MM.1S (cell line): Measurements from ENCODE around the gene HEPACAM.

Source experiments
- DNase-seq: peaks from one replicate; pipeline ENCODE4 v3.0.0-alpha.2; 2015
- H2AFZ ChIP-seq: fragments of 300-600 bp; sonication (generic); 2 replicates; pipeline ENCODE4 v1.6.0; 2016; ENCODE audit warnings: antibody characterized with exemption, low read length
- H3F3A ChIP-seq: fragments of 300-600 bp; sonication (generic); 2 replicates; pipeline ENCODE4 v1.6.1; 2016; ENCODE audit warnings: mild to moderate bottlenecking, antibody characterized with exemption, low read length, moderate library complexity, mixed read lengths; ENCODE audit not compliant: insufficient read depth
- H3K27ac ChIP-seq: fragments of 300-600 bp; sonication (generic); 2 replicates; pipeline ENCODE4 v1.5.1; 2016; ENCODE audit warnings: mild to moderate bottlenecking, low read length
- H3K27me3 ChIP-seq: fragments of 300-600 bp; sonication (generic); replicated peaks from 2 replicates; pipeline ENCODE4 v1.6.0; 2016; ENCODE audit warnings: low read length; ENCODE audit not compliant: insufficient read depth
- H3K36me3 ChIP-seq: fragments of 300-600 bp; sonication (generic); replicated peaks from 2 replicates; pipeline ENCODE4 v1.6.1; 2016; ENCODE audit warnings: mild to moderate bottlenecking, low read length, mixed read lengths; ENCODE audit not compliant: insufficient read depth
- H3K4me1 ChIP-seq: fragments of 300-600 bp; sonication (generic); 2 replicates; pipeline ENCODE4 v1.6.1; 2016; ENCODE audit warnings: low read length, mixed read lengths
- H3K4me2 ChIP-seq: fragments of 300-600 bp; sonication (generic); 2 replicates; pipeline ENCODE4 v1.6.0; 2016; ENCODE audit warnings: low read depth, low read length
- H3K4me3 ChIP-seq: fragments of 300-600 bp; sonication (generic); 2 replicates; pipeline ENCODE4 v1.5.1; 2016; ENCODE audit warnings: low read length, mixed read lengths
- H3K79me2 ChIP-seq: fragments of 300-600 bp; sonication (generic); 2 replicates; pipeline ENCODE4 v1.6.1; 2016; ENCODE audit warnings: mixed run types, low read length, mixed read lengths
- H3K9ac ChIP-seq: fragments of 300-600 bp; sonication (generic); 2 replicates; pipeline ENCODE4 v1.6.1; 2016; ENCODE audit warnings: low read length, mixed read lengths
- H3K9me2 ChIP-seq: fragments of 300-600 bp; sonication (generic); replicated peaks from 2 replicates; pipeline ENCODE4 v1.6.1; 2016; ENCODE audit warnings: mild to moderate bottlenecking, low read length, mixed read lengths; ENCODE audit not compliant: insufficient read depth
- H3K9me3 ChIP-seq: fragments of 300-600 bp; sonication (generic); replicated peaks from 2 replicates; pipeline ENCODE4 v1.6.1; 2016; ENCODE audit warnings: mild to moderate bottlenecking, low read length, mixed read lengths; ENCODE audit not compliant: insufficient read depth
- H4K20me1 ChIP-seq: fragments of 300-600 bp; sonication (generic); 2 replicates; pipeline ENCODE4 v1.6.1; 2016; ENCODE audit warnings: mild to moderate bottlenecking, low read length, moderate library complexity, mixed read lengths; ENCODE audit not compliant: insufficient read depth
- CTCF ChIP-seq: fragments of 300-600 bp; sonication (generic); IDR thresholded peaks from 2 replicates; pipeline ENCODE4 v1.5.1; 2016; ENCODE audit warnings: antibody characterized with exemption, low read length, mixed read lengths
- EZH2 ChIP-seq: fragments of 300-600 bp; sonication (generic); optimal IDR thresholded peaks from 2 replicates; pipeline ENCODE3; 2017; ENCODE audit warnings: low read depth, mild to moderate bottlenecking, antibody characterized with exemption, low read length, mixed read lengths
- EZH2phosphoT487 ChIP-seq: fragments of 300-600 bp; sonication (generic); IDR thresholded peaks from 2 replicates; pipeline ENCODE4 v1.6.1; 2018; ENCODE audit warnings: antibody characterized with exemption, low read length

The HEPACAM gene

GRCh38 chr11:124937336-124937935 is 1.6 kb upstream of the HEPACAM start:
- Histone ChIP-seq H3K4me2 (no peak overlapping the region), H3F3A (no peaks in the 10 kb centered on the region), H4K20me1 (no peaks in the 10 kb centered on the region), H2AFZ (no peak overlapping the region), H3K27ac (no peak overlapping the region), H3K79me2 (no peaks in the 10 kb centered on the region), H3K9ac (no peak overlapping the region), H3K4me1 (no peaks in the 10 kb centered on the region), H3K27me3 (0 out of 2 replicates have a peak, but pooled peaks cover 4% of the 10 kb centered on the region), H3K9me2 (no peaks in the 10 kb centered on the region), H3K9me3 (no peaks in the 10 kb centered on the region), H3K36me3 (no peaks in the 10 kb centered on the region), H3K4me3 (no peak overlapping the region)
- TF ChIP-seq EZH2phosphoT487: no peak
- no peak for TF ChIP-seq EZH2
- no peak for TF ChIP-seq CTCF
- DNase-seq: no peak

GRCh38 chr11:124934862-124935547 is 842 bp downstream of the HEPACAM start:
- Histone ChIP-seq H4K20me1 (no peaks in the 10 kb centered on the region), H3K79me2 (no peaks in the 10 kb centered on the region), H3K4me1 (peaks cover 14% of the 10 kb centered on the region), H3K36me3 (no peaks in the 10 kb centered on the region), H3K9ac (no peak overlapping the region), H3F3A (peaks cover 10% of the 10 kb centered on the region), H3K27me3 (0 out of 2 replicates have a peak, but pooled peaks cover 4% of the 10 kb centered on the region), H3K4me2 (no peak overlapping the region), H3K9me3 (no peaks in the 10 kb centered on the region), H3K27ac (no peak overlapping the region), H3K9me2 (no peaks in the 10 kb centered on the region), H3K4me3 (no peak overlapping the region), H2AFZ (no peak overlapping the region)
- no peak for DNase-seq
- TF ChIP-seq EZH2: no peak
- no peak for TF ChIP-seq EZH2phosphoT487
- TF ChIP-seq CTCF: no peak

- Histone ChIP-seq H3K4me2 (peak overlapping the region; percentile 55), H3K4me3 (no peak overlapping the region), H3K9me3 (no peaks in the 10 kb centered on the region), H3K36me3 (no peaks in the 10 kb centered on the region), H2AFZ (peak overlapping the region; percentile 33), H3K27ac (peak overlapping the region; percentile 48; the same call in 1 of the 2 replicates), H3F3A (peaks cover 10% of the 10 kb centered on the region), H3K4me1 (peaks cover 17% of the 10 kb centered on the region), H3K9me2 (no peaks in the 10 kb centered on the region), H3K79me2 (no peaks in the 10 kb centered on the region), H3K27me3 (no peaks in the 10 kb centered on the region), H4K20me1 (no peaks in the 10 kb centered on the region), H3K9ac (no peak overlapping the region)
- peak; percentile 75 for DNase-seq
- TF ChIP-seq EZH2 (no peak), CTCF (no peak), EZH2phosphoT487 (no peak)
Observed at GRCh38 chr11:124930799-124931198, 5.0 kb downstream of the HEPACAM start.
